Keratinocyte (primary cell): ENCODE measurements around the gene HLA-DMA.

Experiments
- EZH2 ChIP-seq: IDR thresholded peaks from one replicate; pipeline ENCODE4 v1.6.1; 2012; ENCODE audit warnings: inconsistent platforms, mild to moderate bottlenecking, low read length, moderate library complexity
- TF ChIP-seq, protein P1 (sequence below), 3 experiments: IDR thresholded peaks in 1 of 3; conservative IDR thresholded peaks in 1 of 3; optimal IDR thresholded peaks in 1 of 3; 2 replicates in 2 of 3; 3 replicates in 1 of 3; pipeline versions ENCODE3 to v1.5.1; 2011; ENCODE audit warnings: low read length in 3 of 3, mild to moderate bottlenecking in 3 of 3, moderate library complexity in 2 of 3, control low read depth in 1 of 3, inconsistent platforms in 1 of 3; ENCODE audit not compliant: insufficient read depth in 2 of 3; ENCODE audit errors: extremely low read depth in 1 of 3

- TF ChIP-seq, protein P1, sequence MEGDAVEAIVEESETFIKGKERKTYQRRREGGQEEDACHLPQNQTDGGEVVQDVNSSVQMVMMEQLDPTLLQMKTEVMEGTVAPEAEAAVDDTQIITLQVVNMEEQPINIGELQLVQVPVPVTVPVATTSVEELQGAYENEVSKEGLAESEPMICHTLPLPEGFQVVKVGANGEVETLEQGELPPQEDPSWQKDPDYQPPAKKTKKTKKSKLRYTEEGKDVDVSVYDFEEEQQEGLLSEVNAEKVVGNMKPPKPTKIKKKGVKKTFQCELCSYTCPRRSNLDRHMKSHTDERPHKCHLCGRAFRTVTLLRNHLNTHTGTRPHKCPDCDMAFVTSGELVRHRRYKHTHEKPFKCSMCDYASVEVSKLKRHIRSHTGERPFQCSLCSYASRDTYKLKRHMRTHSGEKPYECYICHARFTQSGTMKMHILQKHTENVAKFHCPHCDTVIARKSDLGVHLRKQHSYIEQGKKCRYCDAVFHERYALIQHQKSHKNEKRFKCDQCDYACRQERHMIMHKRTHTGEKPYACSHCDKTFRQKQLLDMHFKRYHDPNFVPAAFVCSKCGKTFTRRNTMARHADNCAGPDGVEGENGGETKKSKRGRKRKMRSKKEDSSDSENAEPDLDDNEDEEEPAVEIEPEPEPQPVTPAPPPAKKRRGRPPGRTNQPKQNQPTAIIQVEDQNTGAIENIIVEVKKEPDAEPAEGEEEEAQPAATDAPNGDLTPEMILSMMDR (optimal IDR thresholded peaks at IDR 0.05 in 1 of 3, IDR thresholded peaks at IDR 0.05 in 1 of 3, conservative IDR thresholded peaks at IDR 0.05 in 1 of 3; ENCODE audit: extremely low read depth in 1 of 3, insufficient read depth in 2 of 3, low read length in 3 of 3), result no peak
- no peak for TF ChIP-seq EZH2
These were observed 2.4 kb downstream of the HLA-DMA start for GRCh38 chr6:32950449-32950848.
